H1 (cell line): ENCODE measurements around the gene LENG1. TPM values are rescaled to one million over a fixed set of nuclear protein-coding genes. Genes with fewer than 3 reads are reported as not detected.

ENCODE experiments used
- CTCF ChIA-PET: fragments of 300-600 bp; sonication (Branson Sonifier 250); formaldehyde crosslinking; loops from one replicate; lab custom pipeline; 2021; ENCODE audit not compliant: partially characterized antibody; lab: Charles Lee
- POLR2A ChIA-PET: fragments of 300-600 bp; sonication (Branson Sonifier 250); formaldehyde crosslinking; loops from one replicate; lab custom pipeline; 2021; ENCODE audit warnings: inconsistent platforms; ENCODE audit not compliant: partially characterized antibody; lab: Charles Lee
- DNase-seq, 2 experiments: peaks; one replicate each; pipeline versions ENCODE4 v3.0.0 to v3.0.0-alpha.2; 2010 to 2022; ENCODE audit warnings: low spot score in 2 of 2, low read depth in 1 of 2, mixed read lengths in 1 of 2
- FAIRE-seq: peaks from 2 replicates; lab custom pipeline; 2011; peaks lifted over from hg19 to GRCh38; lab: Jason Lieb, UNC
- H2AFZ ChIP-seq: 2 replicates; pipeline ENCODE4 v1.8.1; 2012; ENCODE audit warnings: low read length, inconsistent platforms
- H2AK5ac ChIP-seq: 2 replicates; pipeline ENCODE4 v1.6.1; 2013; ENCODE audit warnings: low read depth, low read length
- H2BK120ac ChIP-seq: replicated peaks from 2 replicates; pipeline ENCODE3; 2013; ENCODE audit warnings: low read depth, low read length, inconsistent platforms
- H2BK12ac ChIP-seq: 2 replicates; pipeline ENCODE4 v1.6.1; 2013; ENCODE audit warnings: low read depth, low read length
- H2BK15ac ChIP-seq: 2 replicates; pipeline ENCODE4 v1.6.1; 2013; ENCODE audit warnings: low read length
- H2BK20ac ChIP-seq: 2 replicates; pipeline ENCODE4 v1.6.1; 2013; ENCODE audit warnings: low read length
- H2BK5ac ChIP-seq: 2 replicates; pipeline ENCODE4 v1.6.1; 2013; ENCODE audit warnings: low read depth, low read length
- H3K14ac ChIP-seq: 2 replicates; pipeline ENCODE4 v1.6.1; 2013; ENCODE audit warnings: inconsistent platforms; ENCODE audit not compliant: insufficient read length
- H3K18ac ChIP-seq: 2 replicates; pipeline ENCODE4 v1.6.1; 2013; ENCODE audit warnings: low read length; ENCODE audit errors: extremely low read depth
- H3K23ac ChIP-seq: 2 replicates; pipeline ENCODE4 v1.6.1; 2013; ENCODE audit warnings: inconsistent platforms; ENCODE audit not compliant: insufficient read length
- H3K23me2 ChIP-seq: 2 replicates; pipeline ENCODE4 v1.6.1; 2013; ENCODE audit warnings: low read depth, low read length
- H3K27ac ChIP-seq: 2 replicates; pipeline ENCODE4 v1.6.1; 2011; ENCODE audit warnings: low read depth, low read length, inconsistent platforms
- H3K27me3 ChIP-seq, 4 experiments: replicated peaks in 1 of 4; 1 replicate in 1 of 4; 2 replicates in 3 of 4; pipeline versions ENCODE4 v1.6.1 to v1.8.1; 2011 to 2013; ENCODE audit warnings: low read length in 3 of 4, mild to moderate bottlenecking in 3 of 4, inconsistent platforms in 2 of 4, mixed read lengths in 2 of 4, moderate library complexity in 1 of 4; ENCODE audit not compliant: control insufficient read depth in 3 of 4, insufficient read depth in 3 of 4; ENCODE audit errors: extremely low read depth in 1 of 4
- H3K36me3 ChIP-seq, 4 experiments: 2 replicates each; pipeline versions ENCODE4 v1.6.1 to v1.8.1; 2011 to 2013; ENCODE audit warnings: mild to moderate bottlenecking in 4 of 4, low read length in 3 of 4, moderate library complexity in 2 of 4, control low read depth in 1 of 4, inconsistent platforms in 1 of 4; ENCODE audit not compliant: insufficient read depth in 4 of 4, control insufficient read depth in 2 of 4
- H3K4ac ChIP-seq: replicated peaks from 2 replicates; pipeline ENCODE3; 2013; ENCODE audit warnings: low read length, low read depth, mixed read lengths, inconsistent platforms; ENCODE audit not compliant: insufficient read length
- H3K4me1 ChIP-seq, 4 experiments: replicated peaks in 1 of 4; 1 replicate in 1 of 4; 2 replicates in 3 of 4; pipeline versions ENCODE4 v1.6.1 to v1.8.1; 2011 to 2013; ENCODE audit warnings: low read length in 3 of 4, inconsistent platforms in 2 of 4, mixed read lengths in 1 of 4; ENCODE audit not compliant: insufficient read depth in 4 of 4, control insufficient read depth in 3 of 4
- H3K4me2 ChIP-seq, 2 experiments: 2 replicates each; pipeline versions ENCODE4 v1.6.1 to v1.8.1; 2011 to 2013; ENCODE audit warnings: low read depth in 2 of 2, low read length in 2 of 2, control low read depth in 1 of 2, inconsistent platforms in 1 of 2, mild to moderate bottlenecking in 1 of 2; ENCODE audit not compliant: insufficient read depth in 1 of 2
- H3K4me3 ChIP-seq, 4 experiments: fragments of 200-600, 300-600 bp in 1 of 4; sonication (generic), shearing (Covaris generic), sonication (Bioruptor Twin) in 1 of 4; 2 replicates each; pipeline versions ENCODE4 v1.5.1 to v1.8.1; 2011 to 2016; ENCODE audit warnings: low read length in 4 of 4, low read depth in 3 of 4, control low read depth in 2 of 4, inconsistent platforms in 2 of 4, mild to moderate bottlenecking in 2 of 4, mixed read lengths in 1 of 4, moderate library complexity in 1 of 4; ENCODE audit not compliant: insufficient read depth in 2 of 4; ENCODE audit errors: extremely low read depth in 1 of 4
- H3K56ac ChIP-seq: replicated peaks from 2 replicates; pipeline ENCODE3; 2013; ENCODE audit warnings: low read depth, mild to moderate bottlenecking, mixed read lengths, low read length, inconsistent platforms; ENCODE audit not compliant: insufficient read length
- H3K79me1 ChIP-seq: 2 replicates; pipeline ENCODE4 v1.6.1; 2013; ENCODE audit warnings: low read depth, low read length, control low read depth
- H3K79me2 ChIP-seq, 2 experiments: 2 replicates each; pipeline versions ENCODE4 v1.6.1 to v1.8.1; 2012 to 2013; ENCODE audit warnings: low read length in 2 of 2, mild to moderate bottlenecking in 2 of 2, inconsistent platforms in 1 of 2; ENCODE audit not compliant: insufficient read depth in 2 of 2, control insufficient read depth in 1 of 2
- H3K9ac ChIP-seq, 4 experiments: replicated peaks in 1 of 4; 1 replicate in 1 of 4; 2 replicates in 3 of 4; pipeline versions ENCODE4 v1.6.1 to v1.8.1; 2011 to 2013; ENCODE audit warnings: low read depth in 3 of 4, low read length in 3 of 4, control low read depth in 2 of 4, mild to moderate bottlenecking in 2 of 4, moderate library complexity in 2 of 4, inconsistent platforms in 1 of 4; ENCODE audit errors: extremely low read depth in 1 of 4
- H3K9me3 ChIP-seq, 2 experiments: 2 replicates each; pipeline versions ENCODE4 v1.6.1 to v1.8.1; 2012 to 2013; ENCODE audit warnings: mild to moderate bottlenecking in 2 of 2, moderate library complexity in 2 of 2, control low read depth in 1 of 2, inconsistent platforms in 1 of 2, low read depth in 1 of 2, low read length in 1 of 2, mixed read lengths in 1 of 2; ENCODE audit not compliant: insufficient read depth in 2 of 2
- H4K20me1 ChIP-seq, 2 experiments: replicated peaks in 1 of 2; 2 replicates each; pipeline versions ENCODE3 to v1.8.1; 2011 to 2013; ENCODE audit warnings: inconsistent platforms in 2 of 2, low read length in 2 of 2, mild to moderate bottlenecking in 1 of 2; ENCODE audit not compliant: insufficient read depth in 2 of 2, control insufficient read depth in 1 of 2
- H4K5ac ChIP-seq: 2 replicates; pipeline ENCODE4 v1.6.1; 2013; ENCODE audit warnings: low read length, low read depth, mixed read lengths, inconsistent platforms; ENCODE audit not compliant: insufficient read length
- H4K8ac ChIP-seq: 2 replicates; pipeline ENCODE4 v1.8.0; 2013; ENCODE audit warnings: mild to moderate bottlenecking, moderate library complexity, low read length, inconsistent platforms; ENCODE audit not compliant: insufficient read depth; ENCODE audit errors: extremely low read depth
- H4K91ac ChIP-seq: replicated peaks from 2 replicates; pipeline ENCODE3; 2013; ENCODE audit warnings: low read length, mixed read lengths, inconsistent platforms; ENCODE audit not compliant: insufficient read length
- CREB1 ChIP-seq: IDR thresholded peaks from 2 replicates; pipeline ENCODE4 v1.6.1; 2012; ENCODE audit warnings: inconsistent platforms
- CTCF ChIP-seq, 3 experiments: IDR thresholded peaks; 1 replicate in 2 of 3; 2 replicates in 1 of 3; pipeline versions ENCODE4 v1.5.1 to v1.6.1; 2011; ENCODE audit warnings: low read length in 3 of 3, mild to moderate bottlenecking in 3 of 3, inconsistent platforms in 2 of 3, low read depth in 1 of 3, moderate library complexity in 1 of 3; ENCODE audit not compliant: insufficient read depth in 1 of 3; ENCODE audit errors: control extremely low read depth in 1 of 3
- EGR1 ChIP-seq: IDR thresholded peaks from 2 replicates; pipeline ENCODE4 v1.6.1; 2011; ENCODE audit warnings: low read depth, low read length, borderline replicate concordance
- PHF8 ChIP-seq: fragments of 200-600 bp; sonication (generic); conservative IDR thresholded peaks from 2 replicates; pipeline ENCODE4 v1.7.1; 2012; ENCODE audit warnings: low read depth, mild to moderate bottlenecking, inconsistent platforms, low read length, moderate library complexity
- RFX5 ChIP-seq: IDR thresholded peaks from 2 replicates; pipeline ENCODE4 v1.6.1; 2011; ENCODE audit warnings: low read depth, low read length, improper control_type of control experiment, borderline replicate concordance
- SAP30 ChIP-seq: fragments of 300-600 bp; sonication (generic); IDR thresholded peaks from 2 replicates; pipeline ENCODE4 v1.7.1; 2012; ENCODE audit warnings: low read length, moderate library complexity, mild to moderate bottlenecking, inconsistent platforms; ENCODE audit not compliant: insufficient read depth, insufficient replicate concordance
- TAF7 ChIP-seq: optimal IDR thresholded peaks from 2 replicates; pipeline ENCODE3; 2011; ENCODE audit warnings: low read depth, mild to moderate bottlenecking, inconsistent platforms, low read length, moderate library complexity, borderline replicate concordance
- TBP ChIP-seq: IDR thresholded peaks from 2 replicates; pipeline ENCODE4 v1.6.1; 2011; ENCODE audit warnings: low read depth, low read length, improper control_type of control experiment
- TCF12 ChIP-seq: IDR thresholded peaks from 2 replicates; pipeline ENCODE4 v1.6.1; 2011; ENCODE audit warnings: low read depth, mild to moderate bottlenecking, low read length
- WGBS, 2 experiments: shearing (Covaris generic) in 1 of 2; methylation state at CpG; one replicate each; pipeline versions ENCODE4 v1.1.6 to v1.1.7; 2013 to 2015; ENCODE audit warnings: low lambda C conversion rate in 2 of 2, mixed read lengths in 2 of 2, inconsistent platforms in 1 of 2, low coverage in 1 of 2, missing lambda C conversion rate in 1 of 2; ENCODE audit not compliant: insufficient replicate concordance in 2 of 2, insufficient coverage in 1 of 2, insufficient read length in 1 of 2; ENCODE audit errors: extremely low coverage in 1 of 2, missing lambda C conversion rate in 1 of 2; 5-methylcytosine and 5-hydroxymethylcytosine counted together
- polyA plus RNA-seq, 7 experiments: library from polyadenylated mRNA; depleted of rRNA in 3 of 7; stranded (reverse) in 5 of 7; unstranded in 2 of 7; fragments of >200 nt in 5 of 7; fragments of 200-250 nt in 2 of 7; gene quantifications; 1 replicate in 5 of 7; 2 replicates in 1 of 7; 4 replicates in 1 of 7; pipeline versions ENCODE4 v1.2.1 to v1.2.3, GENCODE V29; 2011 to 2013; ENCODE audit warnings: missing spikeins in 2 of 7, mixed read lengths in 2 of 7
- total RNA-seq: library from RNA; stranded (reverse); fragmentation: NEBNext Ultra II Directional; extraction: Animal tissue kit (Norgen Biotek cat#: 25700); gene quantifications from 2 replicates; pipeline ENCODE4 v1.2.1, GENCODE V29; 2021

Gene LENG1
- total and polyA plus RNA-seq, 2 of the 8 experiments (the other 6 are each of a cell fraction or from before 2014, with no cell fraction given) = 1.2 to 4.4 TPM

GRCh38 chr19:54138489-54139256, 20.8 kb downstream of the LENG1 start:
- Histone ChIP-seq H2BK12ac (no peak overlapping the region), H3K4ac (no peak overlapping the region), H3K27me3 (no peaks in the 10 kb centered on the region), H3K23me2 (peaks cover 15% of the 10 kb centered on the region), H3K9ac (peak overlapping the region in 3 of 4 experiments; percentile 16 to 56 (median 33); a peak in 4 of 7 replicates), H3K79me1 (peaks cover 23% of the 10 kb centered on the region), H3K36me3 (peaks cover 9 to 21% (median 15%) of the 10 kb centered on the region in 4 experiments; a peak in 7 of 8 replicates), H3K9me3 (peaks cover 1% of the 10 kb centered on the region in 2 experiments; a peak in 2 of 4 replicates), H2BK15ac (no peak overlapping the region), H3K18ac (no peak overlapping the region), H4K8ac (peak overlapping the region; percentile 63; the same call in 1 of the 2 replicates), H3K27ac (no peak overlapping the region), H2AFZ (no peak overlapping the region), H4K20me1 (peaks cover 21 to 41% of the 10 kb centered on the region in 2 experiments), H2AK5ac (no peak overlapping the region), H3K4me1 (peaks cover 0 to 26% (median 7%) of the 10 kb centered on the region in 4 experiments; a peak in 5 of 7 replicates), H3K14ac (no peak overlapping the region), H3K4me2 (peak overlapping the region; percentile 68 to 76), H3K4me3 (peak overlapping the region; percentile 58 to 84 (median 72)), H3K79me2 (peaks cover 27 to 50% of the 10 kb centered on the region in 2 experiments), H4K91ac (no peak overlapping the region), H4K5ac (no peak overlapping the region), H2BK20ac (no peak overlapping the region), H2BK5ac (no peak overlapping the region), H3K23ac (no peak overlapping the region), H3K56ac (no peak overlapping the region), H2BK120ac (no peak overlapping the region)
- DNase-seq (peak in 1 of 2 experiments; percentile 52), FAIRE-seq (no peak)
- ChIA-PET POLR2A (interaction anchor here (1.0 to 15.7 kb wide), 14 partner anchors 10 to 124 kb away, joined by 3 to 348 read pairs (median 5); partner anchors contain the start of genes LENG1, MBOAT7, NDUFA3 and PRPF31), CTCF (interaction anchor here (0.5 to 2.8 kb wide), 7 partner anchors 9 to 1305 kb away, joined by 3 to 10 read pairs (median 3); partner anchors contain the start of gene SHISA7)
- WGBS, 2 experiments = 49% methylated on average over 26 of the region's 31 CpGs; no CpG with 5 or more reads in 1 of the 2 experiments
- TF ChIP-seq PHF8 (no peak), RFX5 (no peak), EGR1 (no peak), SAP30 (no peak), TCF12 (no peak), TAF7 (no peak), TBP (no peak), CTCF (IDR thresholded peaks at IDR 0.05; ENCODE audit: control extremely low read depth in 1 of 3, insufficient read depth in 1 of 3, low read depth in 1 of 3, low read length in 3 of 3) (no peak), CREB1 (no peak)
